ENCODE results near the gene TIFAB.

TIFAB gene

DNA sequence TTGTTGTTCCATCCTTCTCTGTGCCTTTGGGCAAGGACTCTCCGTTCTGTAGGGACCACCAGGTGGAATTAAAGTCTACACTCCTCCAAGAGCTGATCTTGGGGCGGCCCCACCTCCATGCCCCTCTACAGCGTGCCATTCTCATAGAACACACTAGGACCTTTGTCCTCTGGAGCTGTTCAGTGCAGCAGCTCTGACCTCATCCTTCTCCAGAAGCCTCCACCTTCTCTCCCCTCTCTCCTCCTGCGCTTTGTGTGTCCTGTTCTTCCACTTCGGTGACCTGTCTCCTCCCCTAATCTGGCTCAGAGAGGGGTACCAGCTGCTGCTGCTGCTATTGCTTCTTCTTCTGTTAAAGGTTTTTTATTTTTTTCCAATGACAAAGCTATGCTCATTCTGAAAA is 51.3 kb downstream of the TIFAB start:
- Mint-ChIP-seq H3K36me3 (ENCODE audit: insufficient read depth) (peaks cover 4% of the 10 kb centered on the region), H3K27me3 (no peaks in the 10 kb centered on the region), H3K9me3 (no peaks in the 10 kb centered on the region), H3K27ac (ENCODE audit: low read depth) (peak overlapping the region; percentile 36), H3K4me1 (peaks cover 21% of the 10 kb centered on the region), H3K4me3 (peak overlapping the region; percentile 16)
- no peak for ATAC-seq (replicated peaks; ENCODE audit: extremely low read depth, poor library complexity, severe bottlenecking)
- no peak for DNase-seq (ENCODE audit: low spot score in 2 of 2)

DNA sequence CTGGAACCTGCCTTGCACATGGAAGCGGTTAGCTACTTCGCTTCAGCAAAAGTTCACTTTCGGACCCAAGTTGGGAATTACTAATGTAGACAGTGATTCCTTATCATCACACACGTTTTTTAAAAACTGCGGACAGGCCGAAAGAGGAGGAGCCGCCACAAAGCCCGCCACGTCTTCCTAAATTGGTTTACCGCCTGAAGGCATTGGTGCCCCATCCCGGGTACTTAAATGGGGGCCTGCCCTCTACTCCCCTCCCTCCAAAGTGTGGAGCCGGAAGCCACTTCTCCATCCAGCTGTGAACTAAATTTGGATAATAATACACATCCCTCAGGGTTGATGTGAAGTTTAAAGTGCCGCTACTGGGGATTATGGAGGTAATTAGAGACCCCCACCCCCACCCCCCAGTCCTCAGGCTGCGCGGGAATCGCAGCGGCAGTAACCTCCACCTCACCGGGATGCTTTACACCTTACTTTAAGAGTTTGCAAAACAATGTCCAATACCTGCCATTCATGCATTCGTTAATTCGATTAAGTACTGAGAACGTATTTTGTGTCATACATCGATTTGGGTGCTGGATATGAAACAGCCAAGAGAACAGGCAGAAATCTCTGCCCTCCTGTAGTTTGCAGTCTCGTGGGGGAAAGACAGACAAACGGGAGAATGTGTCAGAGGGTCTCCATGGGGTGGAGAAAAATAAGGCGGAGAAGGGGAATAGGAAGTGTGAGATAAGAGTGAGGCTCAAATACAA is 52.2 kb downstream of the TIFAB start:
- no peak for DNase-seq (ENCODE audit: low spot score in 2 of 2)

GRCh38 chr5:135398855-135399793 is 53.0 kb downstream of the TIFAB start, which contains the start of gene MACROH2A1:
MACROH2A1 (minus strand) TSS chr5:135399231; CDS start chr5:135389093, 10,138 bp downstream.
- H3K4me3 Mint-ChIP-seq: peak within 1 kb of the TSS; percentile 84
- ATAC-seq (replicated peaks; ENCODE audit: extremely low read depth, poor library complexity, severe bottlenecking) (peak; percentile 87), DNase-seq (ENCODE audit: low spot score in 2 of 2) (peak; percentile 60 to 65)
- no peaks in the 10 kb centered on the region for H3K9me3 Mint-ChIP-seq
- peak within 1 kb of the TSS; percentile 94 for H3K27ac Mint-ChIP-seq (ENCODE audit: low read depth)
- peaks cover 36% of the 10 kb centered on the region for H3K4me1 Mint-ChIP-seq
- peaks cover 4% of the 10 kb centered on the region for H3K36me3 Mint-ChIP-seq (ENCODE audit: insufficient read depth)
- no peaks in the 10 kb centered on the region for H3K27me3 Mint-ChIP-seq

More for the DNA sequence above, 52.2 kb downstream of the TIFAB start:
- peak overlapping the region; percentile 84 for H3K4me3 Mint-ChIP-seq
- H3K4me1 Mint-ChIP-seq: peaks cover 28% of the 10 kb centered on the region
- ATAC-seq (replicated peaks; ENCODE audit: extremely low read depth, poor library complexity, severe bottlenecking): no peak
- peaks cover 4% of the 10 kb centered on the region for H3K36me3 Mint-ChIP-seq (ENCODE audit: insufficient read depth)
- H3K9me3 Mint-ChIP-seq: no peaks in the 10 kb centered on the region
- peak overlapping the region; percentile 94 for H3K27ac Mint-ChIP-seq (ENCODE audit: low read depth)
- H3K27me3 Mint-ChIP-seq: no peaks in the 10 kb centered on the region

DNA sequence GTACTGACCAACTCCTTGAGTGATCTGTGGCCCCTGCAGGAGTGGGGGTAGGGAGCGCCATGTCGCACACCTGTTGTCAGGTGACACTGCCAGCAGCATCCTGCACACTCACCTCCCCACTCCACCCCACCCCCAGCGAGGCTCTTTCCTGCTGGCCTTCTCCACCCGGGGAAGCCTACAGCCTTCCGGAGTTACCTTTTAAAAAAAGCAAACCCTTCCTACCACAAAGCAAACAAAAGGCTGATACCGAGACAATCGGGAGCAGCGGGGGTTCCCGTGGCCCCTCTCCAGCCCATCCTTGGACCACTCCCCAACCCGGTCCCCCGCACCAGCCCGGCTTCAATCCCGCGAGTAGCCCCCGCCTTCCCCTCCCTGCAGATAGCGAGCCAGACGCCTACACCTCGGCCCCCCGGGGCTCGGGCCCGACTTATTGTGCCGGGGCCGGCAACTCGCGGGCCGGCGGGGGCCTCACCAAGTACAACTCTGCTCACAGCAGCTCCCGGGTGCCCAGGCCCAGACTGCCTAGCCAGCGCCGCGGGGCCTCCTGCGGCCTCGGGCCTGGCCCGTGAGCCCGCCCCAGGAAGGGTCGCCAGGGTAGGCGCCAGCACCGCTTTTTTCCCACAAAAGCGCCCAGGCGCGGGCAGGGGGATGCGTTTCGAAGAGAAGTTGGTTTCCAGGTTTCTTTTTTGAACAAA is 53.8 kb downstream of the TIFAB start:
- H3K4me1 Mint-ChIP-seq: peaks cover 43% of the 10 kb centered on the region
- H3K9me3 Mint-ChIP-seq: no peaks in the 10 kb centered on the region
- peak; percentile 29 for ATAC-seq (replicated peaks; ENCODE audit: extremely low read depth, poor library complexity, severe bottlenecking)
- peak overlapping the region; percentile 84 for H3K4me3 Mint-ChIP-seq
- H3K27ac Mint-ChIP-seq (ENCODE audit: low read depth): peak overlapping the region; percentile 77
- H3K36me3 Mint-ChIP-seq (ENCODE audit: insufficient read depth): peaks cover 4% of the 10 kb centered on the region
- DNase-seq (ENCODE audit: low spot score in 2 of 2): no peak
- H3K27me3 Mint-ChIP-seq: no peaks in the 10 kb centered on the region

All from central memory CD8-positive, alpha-beta T cell (primary cell).